ENCODE results near the gene NOP10.
"Not testable (repeated sequence)": the region's sequence is repeated elsewhere in the genome, so short reads cannot be mapped to it uniquely, and the experiment has no call there.

The NOP10 gene

GRCh38 chr15:34358948-34359347 lies 16.0 kb upstream of the NOP10 start:
- TF ChIP-seq, protein P1, sequence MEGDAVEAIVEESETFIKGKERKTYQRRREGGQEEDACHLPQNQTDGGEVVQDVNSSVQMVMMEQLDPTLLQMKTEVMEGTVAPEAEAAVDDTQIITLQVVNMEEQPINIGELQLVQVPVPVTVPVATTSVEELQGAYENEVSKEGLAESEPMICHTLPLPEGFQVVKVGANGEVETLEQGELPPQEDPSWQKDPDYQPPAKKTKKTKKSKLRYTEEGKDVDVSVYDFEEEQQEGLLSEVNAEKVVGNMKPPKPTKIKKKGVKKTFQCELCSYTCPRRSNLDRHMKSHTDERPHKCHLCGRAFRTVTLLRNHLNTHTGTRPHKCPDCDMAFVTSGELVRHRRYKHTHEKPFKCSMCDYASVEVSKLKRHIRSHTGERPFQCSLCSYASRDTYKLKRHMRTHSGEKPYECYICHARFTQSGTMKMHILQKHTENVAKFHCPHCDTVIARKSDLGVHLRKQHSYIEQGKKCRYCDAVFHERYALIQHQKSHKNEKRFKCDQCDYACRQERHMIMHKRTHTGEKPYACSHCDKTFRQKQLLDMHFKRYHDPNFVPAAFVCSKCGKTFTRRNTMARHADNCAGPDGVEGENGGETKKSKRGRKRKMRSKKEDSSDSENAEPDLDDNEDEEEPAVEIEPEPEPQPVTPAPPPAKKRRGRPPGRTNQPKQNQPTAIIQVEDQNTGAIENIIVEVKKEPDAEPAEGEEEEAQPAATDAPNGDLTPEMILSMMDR (IDR thresholded peaks at IDR 0.05; ENCODE audit: insufficient read depth, low read length, missing control alignments): no peak
- ChIA-PET CTCF (interaction anchor here (4.5 kb wide), 1 partner anchor 8 kb away, joined by 30 read pairs; the partner anchor contains the start of gene LPCAT4), POLR2A (no interaction called here)
- H3K4me3 ChIP-seq (ENCODE audit: low read depth, low read length): no peak overlapping the region
- DNase-seq (ENCODE audit: low read depth, low spot score): no peak

DNA sequence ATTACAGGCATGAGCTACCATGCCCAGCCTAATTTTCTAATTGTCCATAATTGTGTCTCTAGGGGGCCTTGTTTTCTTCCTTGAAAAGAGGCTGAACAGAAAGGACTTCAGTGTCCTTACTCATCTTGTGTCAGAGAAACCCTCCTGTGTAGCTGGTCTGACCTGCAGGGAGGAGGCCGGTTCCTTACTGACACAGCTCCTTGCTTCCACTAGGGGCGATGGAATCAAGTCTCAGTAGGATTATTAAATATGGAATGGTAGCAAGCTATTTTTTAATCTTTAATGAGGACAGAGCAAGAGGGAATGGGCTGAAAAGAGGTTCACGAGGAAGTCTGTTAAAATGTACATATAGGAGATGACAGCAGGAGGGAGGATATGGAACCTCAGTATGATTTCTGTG lies 15.4 kb upstream of the NOP10 start:
- no peak for DNase-seq (ENCODE audit: low read depth, low spot score)
- TF ChIP-seq, protein P1 (IDR thresholded peaks at IDR 0.05; ENCODE audit: insufficient read depth, low read length, missing control alignments): no peak
- CTCF ChIA-PET: interaction anchor here (1.1 to 4.5 kb wide), 3 partner anchors 9 to 16 kb away, joined by 5 to 30 read pairs (median 7); partner anchors contain the start of genes LPCAT4, NOP10 and NUTM1
- no peak overlapping the region for H3K4me3 ChIP-seq (ENCODE audit: low read depth, low read length)
- POLR2A ChIA-PET: no interaction called here

DNA sequence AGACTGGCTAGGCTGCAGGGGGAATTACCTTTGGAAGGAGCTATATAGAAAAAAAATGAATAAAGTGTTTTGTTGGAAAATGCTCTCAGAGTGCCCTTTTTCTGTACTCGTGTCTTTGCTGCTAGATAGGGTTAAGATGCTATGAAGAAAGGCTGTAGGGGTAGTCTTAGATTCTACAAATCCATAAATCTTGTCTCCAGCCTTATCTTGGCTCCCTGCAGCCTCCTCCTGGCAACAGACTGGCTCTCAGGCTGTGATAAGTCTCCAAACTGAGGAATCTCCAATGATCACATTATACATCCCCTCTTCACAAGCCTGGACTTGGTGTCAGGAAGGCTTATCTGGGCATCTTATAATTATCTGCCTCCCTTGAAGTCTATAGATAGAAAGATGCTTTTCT lies 14.7 kb upstream of the NOP10 start:
- DNase-seq (ENCODE audit: low read depth, low spot score): no peak
- TF ChIP-seq, protein P1 (IDR thresholded peaks at IDR 0.05; ENCODE audit: insufficient read depth, low read length, missing control alignments): no peak
- CTCF ChIA-PET: interaction anchor here (1.1 to 4.5 kb wide), 3 partner anchors 10 to 15 kb away, joined by 5 to 30 read pairs (median 7); partner anchors contain the start of genes LPCAT4, NOP10 and NUTM1
- no peak overlapping the region for H3K4me3 ChIP-seq (ENCODE audit: low read depth, low read length)
- POLR2A ChIA-PET: no interaction called here

GRCh38 chr15:34355241-34355640 lies 12.3 kb upstream of the NOP10 start:
- H3K4me3 ChIP-seq (ENCODE audit: low read depth, low read length): no peak overlapping the region
- POLR2A ChIA-PET: no interaction called here
- TF ChIP-seq, protein P1 (IDR thresholded peaks at IDR 0.05; ENCODE audit: insufficient read depth, low read length, missing control alignments): no peak
- CTCF ChIA-PET: interaction anchor here (1.2 to 2.4 kb wide), 4 partner anchors 12 to 245 kb away, joined by 4 to 17 read pairs (median 6); partner anchors contain the start of genes KATNBL1, LPCAT4, NOP10 and NUTM1
- DNase-seq (ENCODE audit: low read depth, low spot score): no peak

- no peak overlapping the region for H3K4me3 ChIP-seq (ENCODE audit: low read depth, low read length)
- TF ChIP-seq, protein P1 (IDR thresholded peaks at IDR 0.05; ENCODE audit: insufficient read depth, low read length, missing control alignments): no peak
- ChIA-PET POLR2A (no interaction called here), CTCF (interaction anchor here (1.2 to 2.4 kb wide), 5 partner anchors 9 to 244 kb away, joined by 4 to 17 read pairs (median 6); partner anchors contain the start of genes KATNBL1, LPCAT4, NOP10 and NUTM1)
- no peak for DNase-seq (ENCODE audit: low read depth, low spot score)
These were observed 11.3 kb upstream of the NOP10 start for GRCh38 chr15:34354286-34354685.

DNA sequence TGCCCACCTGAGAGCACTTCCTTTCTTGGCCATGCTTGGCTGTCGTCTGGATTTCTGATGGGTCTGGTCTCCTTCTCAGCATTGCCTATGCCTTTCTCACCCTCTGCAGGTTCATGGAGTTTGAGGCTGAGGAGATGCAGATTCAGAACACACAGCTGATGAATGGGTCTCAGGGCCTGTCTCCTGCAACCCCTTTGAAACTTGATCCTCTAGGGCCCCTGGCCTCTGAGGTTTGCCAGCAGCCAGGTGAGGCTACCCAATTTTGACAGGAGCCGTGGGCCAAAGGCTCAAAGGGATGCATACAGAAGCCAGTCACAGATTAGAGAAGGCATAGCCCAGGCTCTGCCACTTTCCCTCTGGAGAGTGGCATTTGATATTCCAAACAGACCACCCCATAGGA lies 10.7 kb upstream of the NOP10 start:
- TF ChIP-seq, protein P1 (IDR thresholded peaks at IDR 0.05; ENCODE audit: insufficient read depth, low read length, missing control alignments): no peak
- CTCF ChIA-PET: interaction anchor here (0.9 to 2.4 kb wide), 4 partner anchors 9 to 18 kb away, joined by 3 to 17 read pairs (median 7); partner anchors contain the start of genes LPCAT4, NOP10 and NUTM1
- POLR2A ChIA-PET: no interaction called here
- H3K4me3 ChIP-seq (ENCODE audit: low read depth, low read length): no peak overlapping the region
- DNase-seq (ENCODE audit: low read depth, low spot score): no peak

DNA sequence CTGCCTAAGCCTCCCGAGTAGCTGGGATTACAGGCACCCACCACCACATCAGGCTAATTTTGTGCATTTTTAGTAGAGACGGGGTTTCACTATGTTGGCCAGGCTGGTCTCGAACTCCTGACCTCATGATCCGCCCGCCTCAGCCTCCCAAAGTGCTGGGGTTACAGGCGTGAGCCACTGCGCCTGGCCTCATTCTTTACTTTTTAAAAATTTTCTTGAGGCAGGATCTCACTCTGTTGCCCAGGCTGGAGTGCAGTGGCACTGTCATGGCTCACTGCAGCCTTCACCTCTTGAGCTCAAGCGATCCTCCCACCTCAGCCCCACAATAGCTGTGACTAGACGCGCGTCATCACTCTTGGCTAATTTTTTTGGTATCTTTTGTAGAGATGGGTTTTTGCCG lies 10.1 kb upstream of the NOP10 start:
- DNase-seq (ENCODE audit: low read depth, low spot score); H3K4me3 ChIP-seq (ENCODE audit: low read depth, low read length); POLR2A ChIA-PET: not testable (repeated sequence)
- CTCF ChIA-PET: interaction anchor here (0.9 to 1.5 kb wide), 3 partner anchors 9 to 19 kb away, joined by 3 to 9 read pairs (median 4); partner anchors contain the start of gene LPCAT4
